GM23248 (cell line): ENCODE data around the gene GOLGA8G.
"Not testable (repeated sequence)": the region's sequence is repeated elsewhere in the genome, so short reads cannot be mapped to it uniquely, and the experiment has no call there.

Experiments used
- EZH2 ChIP-seq: fragments of 200-600 bp; sonication (generic); IDR thresholded peaks from 2 replicates; pipeline ENCODE4 v1.6.1; 2018; ENCODE audit warnings: antibody characterized with exemption, mild to moderate bottlenecking; ENCODE audit not compliant: insufficient read depth, poor library complexity, severe bottlenecking
- EZH2phosphoT487 ChIP-seq: fragments of 200-600 bp; sonication (generic); IDR thresholded peaks from 2 replicates; pipeline ENCODE4 v1.6.1; 2018; ENCODE audit warnings: antibody characterized with exemption, moderate library complexity, mild to moderate bottlenecking, low read depth; ENCODE audit not compliant: insufficient read depth

GRCh38 chr15:28508217-28508889 lies 24.4 kb downstream of the GOLGA8G start:
- TF ChIP-seq EZH2, EZH2phosphoT487: not testable (repeated sequence)
